Panc1 (cell line): ENCODE results near the gene NTRK3. TPM values are rescaled to one million over a fixed set of nuclear protein-coding genes. Genes with fewer than 3 reads are reported as not detected.

ENCODE experiments used
- ATAC-seq: fragments of 200-7000 bp; cut with Tn5 transposase; 2 replicates; pipeline ENCODE4 v1.9.1; 2020; ENCODE audit warnings: mild to moderate bottlenecking, moderate library complexity
- BruUV-seq: library from RNA; stranded (reverse); fragments of 400-500 nt; replicated peaks from 2 replicates; lab custom pipeline; 2021; lab: Mats Ljungman, UMichigan
- CTCF ChIA-PET: fragments of 300-600 bp; sonication (Branson Sonifier 250); formaldehyde crosslinking; loops from one replicate; lab custom pipeline; 2022; ENCODE audit warnings: antibody characterized with exemption; lab: Charles Lee
- POLR2A ChIA-PET: fragments of 300-600 bp; sonication (Branson Sonifier 250); formaldehyde crosslinking; loops from one replicate; lab custom pipeline; 2022; ENCODE audit warnings: antibody characterized with exemption; lab: Charles Lee
- DNase-seq: peaks from one replicate; pipeline ENCODE4 v3.0.0-alpha.2; 2010; ENCODE audit warnings: low read depth, low spot score
- H3K27ac ChIP-seq: 2 replicates; pipeline ENCODE4 v1.5.1; 2011; ENCODE audit warnings: mild to moderate bottlenecking, low read length, inconsistent platforms
- H3K27me3 ChIP-seq: fragments of 200-500 bp; sonication (Bioruptor generic); 2 replicates; pipeline ENCODE4 v1.6.0; 2014; ENCODE audit warnings: low read length, inconsistent platforms; ENCODE audit not compliant: control insufficient read depth, insufficient read depth
- H3K36me3 ChIP-seq: fragments of 200-500 bp; sonication (Bioruptor generic); 2 replicates; pipeline ENCODE4 v1.5.1; 2014; ENCODE audit warnings: inconsistent platforms, mild to moderate bottlenecking, low read length, moderate library complexity; ENCODE audit not compliant: control insufficient read depth, insufficient read depth
- H3K4me1 ChIP-seq: 2 replicates; pipeline ENCODE4 v1.5.1; 2011; ENCODE audit warnings: inconsistent platforms, mild to moderate bottlenecking, low read length, moderate library complexity; ENCODE audit not compliant: control insufficient read depth, insufficient read depth
- H3K4me3 ChIP-seq, 2 experiments: 2 replicates each; pipeline ENCODE4 v1.5.1; 2011 to 2012; ENCODE audit warnings: low read depth in 2 of 2, low read length in 2 of 2, mild to moderate bottlenecking in 2 of 2, inconsistent platforms in 1 of 2, moderate library complexity in 1 of 2
- H3K9me3 ChIP-seq: fragments of 200-500 bp; sonication (Bioruptor generic); 2 replicates; pipeline ENCODE4 v1.5.1; 2014; ENCODE audit warnings: low read depth, mild to moderate bottlenecking, inconsistent platforms, low read length, moderate library complexity; ENCODE audit not compliant: control insufficient read depth, insufficient read depth
- CTCF ChIP-seq: fragments of 450-650 bp; IDR thresholded peaks from 2 replicates; pipeline ENCODE4 v1.5.1; 2017; ENCODE audit warnings: mild to moderate bottlenecking
- POLR2AphosphoS5 ChIP-seq: IDR thresholded peaks from 2 replicates; pipeline ENCODE4 v1.6.1; 2012; ENCODE audit warnings: mild to moderate bottlenecking, low read depth, low read length, moderate library complexity
- REST ChIP-seq, 2 experiments: IDR thresholded peaks; 2 replicates each; pipeline ENCODE4 v1.6.1; 2011 to 2012; ENCODE audit warnings: low read depth in 2 of 2, control low read depth in 1 of 2, low read length in 1 of 2, mild to moderate bottlenecking in 1 of 2, moderate library complexity in 1 of 2; ENCODE audit not compliant: insufficient read depth in 1 of 2
- SIN3A ChIP-seq: IDR thresholded peaks from 2 replicates; pipeline ENCODE4 v1.6.1; 2012; ENCODE audit warnings: low read depth, mild to moderate bottlenecking, low read length, moderate library complexity, borderline replicate concordance; ENCODE audit not compliant: insufficient read depth
- TCF7L2 ChIP-seq: IDR thresholded peaks from 2 replicates; pipeline ENCODE4 v1.6.1; 2011; ENCODE audit warnings: mild to moderate bottlenecking, low read depth, low read length, inconsistent platforms
- in situ Hi-C: cut with HindIII; loops from 2 replicates; pipeline ENCODE4 v1.10.0; 2016; ENCODE audit warnings: low sequenced_read_pairs, low pct_unique_long_range_greater_than_20kb
- intact Hi-C: fragments of 100-400 bp; cut with micrococcal nuclease; formaldehyde crosslinking; loops from one replicate; pipeline ENCODE4 v1.10.0; 2022; ENCODE audit not compliant: unreplicated experiment
- total RNA-seq: library from RNA; stranded (reverse); gene quantifications from one replicate; pipeline ENCODE4 v1.2.1, GENCODE V29; 2021; ENCODE audit not compliant: unreplicated experiment

NTRK3 gene
- total RNA-seq, 1 experiment from 2014 or later, result not detected

- DNase-seq (no peak), ATAC-seq (no peak)
- no TSS peak for BruUV-seq
- intact Hi-C loops (no loop called here), in situ Hi-C loops (no loop called here)
- ChIA-PET CTCF (no interaction called here), POLR2A (no interaction called here)
- no peaks in the 10 kb centered on the region for H3K4me1 ChIP-seq
- H3K4me3 ChIP-seq, result no peak overlapping the region
- H3K27me3 ChIP-seq, result no peaks in the 10 kb centered on the region
- H3K9me3 ChIP-seq, result no peaks in the 10 kb centered on the region
- H3K36me3 ChIP-seq, result no peaks in the 10 kb centered on the region
- H3K27ac ChIP-seq, result no peak overlapping the region
- TF ChIP-seq TCF7L2, result no peak
- TF ChIP-seq CTCF, result no peak
Measured at GRCh38 chr15:88012688-88013087, 243.9 kb downstream of the NTRK3 start.

- Histone ChIP-seq H3K27ac (no peak overlapping the region), H3K27me3 (no peaks in the 10 kb centered on the region), H3K9me3 (no peaks in the 10 kb centered on the region), H3K4me3 (no peak overlapping the region), H3K4me1 (no peaks in the 10 kb centered on the region), H3K36me3 (no peaks in the 10 kb centered on the region)
- no peak for ATAC-seq
- DNase-seq, result no peak
- ChIA-PET POLR2A (no interaction called here), CTCF (interaction anchor here (0.6 kb wide), 1 partner anchor 1385 kb away, joined by 5 read pairs; no protein-coding TSS in a partner anchor)
- intact Hi-C loops (no loop called here), in situ Hi-C loops (no loop called here)
- TF ChIP-seq CTCF, result no peak
- no peak for TF ChIP-seq SIN3A
- no peak for TF ChIP-seq POLR2AphosphoS5
- TF ChIP-seq TCF7L2, result no peak
- no peak for TF ChIP-seq REST (IDR thresholded peaks at IDR 0.05; ENCODE audit: insufficient read depth in 1 of 2, low read depth in 2 of 2, low read length in 1 of 2)
- BruUV-seq, result no TSS peak
Measured at GRCh38 chr15:88012233-88012632, 244.3 kb downstream of the NTRK3 start.
